ENCODE data around the gene RBM47. TPM values are rescaled to one million over a fixed set of nuclear protein-coding genes. Genes with fewer than 3 reads are reported as not detected.
"Not testable (repeated sequence)": the region's sequence is repeated elsewhere in the genome, so short reads cannot be mapped to it uniquely, and the experiment has no call there.

Gene RBM47
- total and polyA plus RNA-seq, 5 donors: 0.97 to 8.2 (median 4.7) TPM

- no peaks in the 10 kb centered on the region for H3K27me3 ChIP-seq (ENCODE audit: control insufficient read depth, insufficient read depth)
- H3K4me1 ChIP-seq (ENCODE audit: control insufficient read depth, insufficient read depth, low read length): no peaks in the 10 kb centered on the region
- intact Hi-C loops (cut with DNase I): no loop called here
- ATAC-seq (no peak), DNase-seq (no peak)
- no peak overlapping the region for H3K4me3 ChIP-seq (ENCODE audit: low read length)
- H3K9me3 ChIP-seq (ENCODE audit: control insufficient read depth, low read length): no peaks in the 10 kb centered on the region
- 85% methylated on average over 4 of the region's 4 CpGs for WGBS
- H3K27ac ChIP-seq (ENCODE audit: low read length): no peak overlapping the region
These were observed 168.6 kb downstream of the RBM47 start for GRCh38 chr4:40461062-40461461.

GRCh38 chr4:40458683-40459082, 171.0 kb downstream of the RBM47 start:
- Histone ChIP-seq H3K4me1 (ENCODE audit: control insufficient read depth, insufficient read depth, low read length) (no peaks in the 10 kb centered on the region), H3K4me3 (ENCODE audit: low read length) (no peak overlapping the region), H3K27me3 (ENCODE audit: control insufficient read depth, insufficient read depth) (no peaks in the 10 kb centered on the region), H3K9me3 (ENCODE audit: control insufficient read depth, low read length) (no peaks in the 10 kb centered on the region), H3K27ac (ENCODE audit: low read length) (no peak overlapping the region)
- ATAC-seq (no peak), DNase-seq (no peak)
- 89% methylated on average over 4 of the region's 4 CpGs for WGBS
- intact Hi-C loops (cut with DNase I): no loop called here

GRCh38 chr4:40458109-40458508, 171.6 kb downstream of the RBM47 start:
- 87% methylated on average over 1 of the region's 1 CpG for WGBS
- intact Hi-C loops (cut with DNase I): no loop called here
- Histone ChIP-seq H3K27me3 (ENCODE audit: control insufficient read depth, insufficient read depth) (no peaks in the 10 kb centered on the region), H3K9me3 (ENCODE audit: control insufficient read depth, low read length) (no peaks in the 10 kb centered on the region), H3K4me1 (ENCODE audit: control insufficient read depth, insufficient read depth, low read length) (no peaks in the 10 kb centered on the region), H3K27ac (ENCODE audit: low read length) (no peak overlapping the region), H3K4me3 (ENCODE audit: low read length) (no peak overlapping the region)
- DNase-seq (no peak), ATAC-seq (no peak)

GRCh38 chr4:40455340-40455902, 174.2 kb downstream of the RBM47 start:
- intact Hi-C loops (cut with DNase I): no loop called here
- H3K27me3 ChIP-seq (ENCODE audit: control insufficient read depth, insufficient read depth): no peaks in the 10 kb centered on the region
- H3K4me1 ChIP-seq (ENCODE audit: control insufficient read depth, insufficient read depth, low read length): no peaks in the 10 kb centered on the region
- no peak overlapping the region for H3K4me3 ChIP-seq (ENCODE audit: low read length)
- H3K27ac ChIP-seq (ENCODE audit: low read length): no peak overlapping the region
- 87% methylated on average over 5 of the region's 5 CpGs for WGBS
- ATAC-seq: no peak
- no peaks in the 10 kb centered on the region for H3K9me3 ChIP-seq (ENCODE audit: control insufficient read depth, low read length)
- no peak for DNase-seq

GRCh38 chr4:40454816-40455215, 174.8 kb downstream of the RBM47 start:
- no peaks in the 10 kb centered on the region for H3K9me3 ChIP-seq (ENCODE audit: control insufficient read depth, low read length)
- no peak overlapping the region for H3K4me3 ChIP-seq (ENCODE audit: low read length)
- no peaks in the 10 kb centered on the region for H3K27me3 ChIP-seq (ENCODE audit: control insufficient read depth, insufficient read depth)
- intact Hi-C loops (cut with DNase I): no loop called here
- DNase-seq (no peak), ATAC-seq (no peak)
- 77% methylated on average over 2 of the region's 2 CpGs for WGBS
- H3K4me1 ChIP-seq (ENCODE audit: control insufficient read depth, insufficient read depth, low read length): no peaks in the 10 kb centered on the region
- H3K27ac ChIP-seq (ENCODE audit: low read length): no peak overlapping the region

GRCh38 chr4:40453912-40454311, 175.8 kb downstream of the RBM47 start:
- no peaks in the 10 kb centered on the region for H3K27me3 ChIP-seq (ENCODE audit: control insufficient read depth, insufficient read depth)

GRCh38 chr4:40448875-40449274, 180.8 kb downstream of the RBM47 start:
- Histone ChIP-seq H3K27me3 (ENCODE audit: control insufficient read depth, insufficient read depth) (no peaks in the 10 kb centered on the region), H3K4me3 (ENCODE audit: low read length) (no peak overlapping the region), H3K9me3 (ENCODE audit: control insufficient read depth, low read length) (no peaks in the 10 kb centered on the region), H3K27ac (ENCODE audit: low read length) (no peak overlapping the region), H3K4me1 (ENCODE audit: control insufficient read depth, insufficient read depth, low read length) (no peaks in the 10 kb centered on the region)
- peak; percentile 43 to 66 for ATAC-seq
- 83% methylated on average over 4 of the region's 4 CpGs for WGBS
- no peak for DNase-seq
- intact Hi-C loops (cut with DNase I): no loop called here

More at GRCh38 chr4:40453912-40454311, 175.8 kb downstream of the RBM47 start:
- Histone ChIP-seq H3K4me1 (ENCODE audit: control insufficient read depth, insufficient read depth, low read length) (no peaks in the 10 kb centered on the region), H3K4me3 (ENCODE audit: low read length) (no peak overlapping the region), H3K27ac (ENCODE audit: low read length) (no peak overlapping the region), H3K9me3 (ENCODE audit: control insufficient read depth, low read length) (no peaks in the 10 kb centered on the region)
- ATAC-seq (no peak), DNase-seq (no peak)
- intact Hi-C loops (cut with DNase I): no loop called here
- WGBS: 91% methylated on average over 6 of the region's 6 CpGs

- no peak for ATAC-seq
- intact Hi-C loops (cut with DNase I): no loop called here
- no peaks in the 10 kb centered on the region for H3K4me1 ChIP-seq (ENCODE audit: control insufficient read depth, insufficient read depth, low read length)
- no peak overlapping the region for H3K4me3 ChIP-seq (ENCODE audit: low read length)
- no peak overlapping the region for H3K27ac ChIP-seq (ENCODE audit: low read length)
- DNase-seq: no peak
- H3K27me3 ChIP-seq (ENCODE audit: control insufficient read depth, insufficient read depth): no peaks in the 10 kb centered on the region
- no peaks in the 10 kb centered on the region for H3K9me3 ChIP-seq (ENCODE audit: control insufficient read depth, low read length)
These were observed 182.8 kb downstream of the RBM47 start for GRCh38 chr4:40446839-40447238.

- H3K4me3 ChIP-seq (ENCODE audit: low read length); H3K27ac ChIP-seq (ENCODE audit: low read length); H3K4me1 ChIP-seq (ENCODE audit: control insufficient read depth, insufficient read depth, low read length); ATAC-seq; H3K27me3 ChIP-seq (ENCODE audit: control insufficient read depth, insufficient read depth); DNase-seq; intact Hi-C loops (cut with DNase I); H3K9me3 ChIP-seq (ENCODE audit: control insufficient read depth, low read length): not testable (repeated sequence)
- WGBS: 93% methylated on average over 2 of the region's 2 CpGs
These were observed 183.4 kb downstream of the RBM47 start for GRCh38 chr4:40446261-40446750.

GRCh38 chr4:40445671-40446070, 184.0 kb downstream of the RBM47 start:
- intact Hi-C loops (cut with DNase I): no loop called here
- WGBS: 66% methylated on average over 2 of the region's 2 CpGs
- no peak overlapping the region for H3K4me3 ChIP-seq (ENCODE audit: low read length)

GRCh38 chr4:40441430-40441829, 188.2 kb downstream of the RBM47 start:
- no peak overlapping the region for H3K27ac ChIP-seq (ENCODE audit: low read length)
- H3K27me3 ChIP-seq (ENCODE audit: control insufficient read depth, insufficient read depth): no peaks in the 10 kb centered on the region
- no peaks in the 10 kb centered on the region for H3K9me3 ChIP-seq (ENCODE audit: control insufficient read depth, low read length)
- no peak overlapping the region for H3K4me3 ChIP-seq (ENCODE audit: low read length)
- no peak for DNase-seq
- 86% methylated on average over 1 of the region's 1 CpG for WGBS
- no peak for ATAC-seq
- intact Hi-C loops (cut with DNase I): no loop called here
- no peaks in the 10 kb centered on the region for H3K4me1 ChIP-seq (ENCODE audit: control insufficient read depth, insufficient read depth, low read length)

More at GRCh38 chr4:40445671-40446070, 184.0 kb downstream of the RBM47 start:
- ATAC-seq (no peak), DNase-seq (no peak)
- no peaks in the 10 kb centered on the region for H3K4me1 ChIP-seq (ENCODE audit: control insufficient read depth, insufficient read depth, low read length)
- H3K9me3 ChIP-seq (ENCODE audit: control insufficient read depth, low read length): no peaks in the 10 kb centered on the region
- no peak overlapping the region for H3K27ac ChIP-seq (ENCODE audit: low read length)
- H3K27me3 ChIP-seq (ENCODE audit: control insufficient read depth, insufficient read depth): no peaks in the 10 kb centered on the region

- 66% methylated on average over 1 of the region's 1 CpG for WGBS
These were observed 190.1 kb downstream of the RBM47 start for GRCh38 chr4:40439519-40439918.

More at GRCh38 chr4:40439519-40439918, 190.1 kb downstream of the RBM47 start:
- Histone ChIP-seq H3K4me3 (ENCODE audit: low read length) (no peak overlapping the region), H3K27me3 (ENCODE audit: control insufficient read depth, insufficient read depth) (no peaks in the 10 kb centered on the region), H3K27ac (ENCODE audit: low read length) (no peak overlapping the region), H3K4me1 (ENCODE audit: control insufficient read depth, insufficient read depth, low read length) (no peaks in the 10 kb centered on the region), H3K9me3 (ENCODE audit: control insufficient read depth, low read length) (no peaks in the 10 kb centered on the region)
- DNase-seq (no peak), ATAC-seq (no peak)
- intact Hi-C loops (cut with DNase I): no loop called here

Measured in right cardiac atrium (tissue), 5 donors.